Kidney tubule cell (primary cell): ENCODE data around the gene SLC25A40.
"Not testable (repeated sequence)": the region's sequence is repeated elsewhere in the genome, so short reads cannot be mapped to it uniquely, and the experiment has no call there.

Experiments used
- DNase-seq: peaks from one replicate; pipeline ENCODE4 v3.0.0-alpha.2; 2018; ENCODE audit warnings: low spot score

The SLC25A40 gene

DNA sequence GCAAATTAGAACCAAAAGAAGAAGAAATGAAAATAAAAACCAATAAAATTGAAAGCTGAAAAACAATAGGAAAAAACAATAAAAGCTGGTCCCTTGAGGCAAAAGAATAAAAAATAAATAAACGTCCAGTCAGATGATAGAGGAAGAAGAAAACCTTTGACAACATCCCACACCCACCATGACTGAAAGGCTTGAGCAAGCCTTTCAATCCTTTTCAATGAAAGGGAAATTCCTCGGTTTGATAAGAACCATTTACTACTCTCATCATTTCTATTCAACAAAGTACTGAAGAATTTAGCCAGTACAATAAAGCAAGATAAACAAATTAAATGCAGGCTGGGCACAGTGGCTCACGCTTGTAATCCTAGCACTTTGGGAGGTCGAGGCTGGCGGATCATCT lies 3.8 kb downstream of the SLC25A40 start:
- no peak for DNase-seq

DNA sequence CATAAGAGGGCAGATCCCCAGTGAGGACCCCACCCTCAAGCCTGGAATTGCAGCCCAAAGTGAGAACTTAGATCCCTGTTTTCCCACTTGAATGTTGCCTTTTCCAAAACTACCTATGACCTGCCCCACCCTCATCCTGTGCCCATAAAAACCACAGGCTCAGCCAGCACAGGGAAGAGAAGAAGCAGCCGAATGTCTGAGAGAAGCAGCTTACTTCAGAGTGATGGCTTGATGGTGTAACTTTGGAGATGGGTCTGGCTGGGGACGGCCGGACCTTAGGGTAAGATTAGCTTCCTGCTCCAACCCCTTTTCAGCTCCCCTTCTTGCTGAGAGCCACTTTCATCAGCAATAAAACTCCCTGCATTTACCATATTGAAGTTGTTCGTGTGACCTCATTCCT lies 5.7 kb downstream of the SLC25A40 start:
- DNase-seq = no peak

DNA sequence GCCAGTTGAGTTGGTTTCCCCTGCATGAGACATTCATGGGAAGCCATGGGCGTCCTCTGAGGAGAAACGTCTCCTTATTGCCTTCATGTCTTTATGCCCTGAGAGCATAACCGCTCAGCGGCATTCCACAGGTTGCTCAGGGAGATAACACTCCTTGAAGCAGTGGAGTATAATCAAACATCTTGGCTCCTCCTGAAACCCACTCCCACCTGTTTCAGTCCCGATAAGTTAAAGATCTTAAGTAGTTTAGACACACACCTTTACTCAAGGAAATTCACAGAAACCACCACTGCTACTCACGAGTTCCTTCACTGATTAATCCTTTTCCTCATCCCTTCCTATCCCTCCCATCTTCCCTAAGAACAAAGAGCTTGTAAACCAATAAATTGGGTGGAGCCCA lies 9.6 kb downstream of the SLC25A40 start:
- DNase-seq = not testable (repeated sequence)

- DNase-seq = no peak
These were observed 10.1 kb downstream of the SLC25A40 start for GRCh38 chr7:87866089-87866488.

DNA sequence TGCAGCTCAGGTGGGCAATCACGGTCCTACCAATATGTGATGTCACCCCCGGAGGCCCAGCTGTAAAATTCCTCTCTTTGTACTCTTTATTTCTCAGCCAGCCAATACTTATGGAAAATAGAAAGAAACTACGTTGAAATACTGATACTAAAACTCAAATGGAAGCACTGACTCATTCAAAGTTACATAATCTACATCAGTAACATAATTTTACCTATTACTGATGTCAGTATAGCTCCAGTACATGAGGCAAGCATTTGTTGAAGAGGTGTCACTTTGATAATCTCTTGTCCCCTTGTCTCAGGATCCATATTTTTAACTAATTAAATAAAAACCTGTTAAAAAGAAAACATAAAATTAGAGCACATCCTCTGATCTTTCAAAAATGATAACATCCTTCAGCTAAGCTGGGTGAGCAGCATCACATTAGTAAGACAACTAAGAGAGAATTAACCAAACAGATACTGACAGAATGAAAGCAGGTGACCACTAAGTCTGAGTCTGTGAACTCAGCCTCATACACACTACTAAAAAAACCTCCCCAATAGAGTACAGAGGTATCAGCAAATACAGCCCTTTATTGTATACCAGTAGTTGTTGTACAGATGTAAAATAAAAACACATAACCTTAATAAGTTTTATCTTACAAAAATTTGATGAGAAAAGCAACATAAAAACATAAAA lies 17.6 kb downstream of the SLC25A40 start:
- no peak for DNase-seq

DNA sequence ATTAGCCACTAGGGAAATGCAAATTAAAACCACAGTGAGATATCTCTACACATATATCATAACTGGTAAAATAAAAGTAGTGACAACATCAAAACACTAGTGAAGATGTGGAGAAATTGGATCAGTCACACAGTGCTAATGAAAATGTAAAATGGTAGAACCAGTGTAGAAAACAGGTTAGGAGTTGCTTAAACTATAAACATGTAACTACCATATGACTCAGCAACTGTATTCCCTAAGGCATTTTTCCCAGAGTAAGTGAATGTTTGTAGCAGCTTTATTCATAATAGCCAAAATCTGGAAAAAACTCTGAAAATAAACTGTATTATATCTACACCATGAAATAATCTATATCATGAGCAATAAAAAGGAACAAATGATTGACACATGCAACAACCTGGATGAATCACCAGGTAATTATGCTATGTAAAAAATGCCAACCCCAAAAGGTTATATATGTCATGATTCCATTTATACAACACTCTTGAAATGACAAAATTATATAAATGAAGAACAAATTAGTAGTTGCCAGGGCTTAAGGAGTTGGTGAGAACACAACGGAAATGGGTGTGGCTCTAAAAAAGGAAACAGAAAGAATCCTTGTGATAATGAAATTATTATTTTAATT lies 22.8 kb downstream of the SLC25A40 start:
- DNase-seq = no peak

DNA sequence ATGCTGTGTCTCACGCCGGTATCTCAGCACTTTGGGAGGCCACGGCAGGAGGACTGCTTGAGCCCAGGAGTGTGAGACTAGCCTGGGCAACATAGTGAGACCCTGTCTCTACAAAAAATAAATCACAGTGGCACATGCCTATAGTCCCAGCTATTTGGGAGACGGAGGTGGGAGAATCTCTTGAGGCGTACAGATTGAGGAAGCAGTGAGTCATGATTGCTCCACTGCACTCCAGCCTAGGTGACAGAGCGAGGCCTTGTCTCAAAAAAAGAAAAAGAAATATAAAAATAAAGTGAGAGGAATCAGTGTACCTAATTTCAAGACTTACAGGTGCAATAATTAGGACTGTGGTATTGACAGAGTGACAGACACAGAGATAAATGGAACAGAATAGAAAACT lies 23.9 kb downstream of the SLC25A40 start:
- no peak for DNase-seq

GRCh38 chr7:87850836-87851593 lies 25.1 kb downstream of the SLC25A40 start:
- DNase-seq = peak; percentile 16

DNA sequence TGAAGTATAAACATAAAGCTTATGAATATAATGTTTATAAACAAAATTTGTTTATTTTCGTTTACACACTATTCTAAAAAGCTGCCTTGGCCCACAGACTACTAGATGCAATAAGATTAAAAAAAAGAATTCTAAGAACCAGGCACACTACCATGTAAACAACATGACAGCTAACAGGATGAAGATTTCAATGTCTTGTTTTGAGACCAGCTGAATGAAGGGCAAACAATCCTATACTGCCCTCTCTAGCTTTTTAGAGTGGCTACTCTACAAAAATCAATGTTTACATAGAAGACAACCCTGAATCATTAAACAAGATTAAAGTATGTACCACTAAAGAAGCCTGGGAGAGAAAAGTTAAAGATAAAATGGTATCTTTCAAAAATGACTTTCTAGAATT lies 38.6 kb downstream of the SLC25A40 start:
- DNase-seq = no peak

- DNase-seq = no peak
These were observed 43.0 kb downstream of the SLC25A40 start for GRCh38 chr7:87833130-87833529.

DNA sequence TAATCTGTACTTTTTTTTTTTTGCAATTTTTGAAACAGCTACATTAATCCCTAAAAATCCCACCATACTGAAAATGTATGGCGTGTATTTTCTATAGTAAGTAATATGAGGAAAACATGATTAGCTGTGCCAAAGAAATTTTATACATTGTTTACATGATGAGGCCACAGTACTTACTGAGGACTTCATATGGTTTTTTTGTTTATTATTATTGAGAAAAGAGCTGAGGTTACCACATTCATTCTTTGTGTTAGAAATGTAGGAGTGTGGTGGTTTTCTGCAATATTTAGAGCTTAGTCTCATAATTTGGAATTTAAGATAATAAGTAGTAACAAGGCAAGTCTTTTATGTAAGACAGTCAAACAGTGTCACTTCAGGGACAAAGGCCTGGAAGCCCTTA lies 45.1 kb downstream of the SLC25A40 start:
- no peak for DNase-seq

- not testable (repeated sequence) for DNase-seq
These were observed 47.8 kb downstream of the SLC25A40 start for GRCh38 chr7:87828383-87828782.

DNA sequence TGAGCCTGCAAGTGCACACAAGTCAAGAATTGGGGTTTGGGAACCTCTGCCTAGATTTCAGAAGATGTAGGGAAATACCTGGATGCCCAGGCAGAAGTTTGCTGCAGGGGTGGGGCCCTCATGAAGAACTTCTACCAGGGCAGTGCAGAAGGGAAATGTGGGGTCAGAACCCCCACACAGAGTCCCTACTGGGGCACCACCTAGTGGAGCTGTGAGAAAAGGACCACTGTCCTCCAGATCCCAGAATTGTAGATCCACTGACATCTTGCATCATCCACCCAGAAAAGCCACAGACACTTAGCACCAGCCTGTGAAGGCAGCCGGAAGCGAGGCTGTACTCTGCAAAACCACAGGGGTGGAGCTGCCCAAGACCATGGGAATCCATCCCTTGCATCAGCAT lies 50.8 kb downstream of the SLC25A40 start:
- not testable (repeated sequence) for DNase-seq

DNA sequence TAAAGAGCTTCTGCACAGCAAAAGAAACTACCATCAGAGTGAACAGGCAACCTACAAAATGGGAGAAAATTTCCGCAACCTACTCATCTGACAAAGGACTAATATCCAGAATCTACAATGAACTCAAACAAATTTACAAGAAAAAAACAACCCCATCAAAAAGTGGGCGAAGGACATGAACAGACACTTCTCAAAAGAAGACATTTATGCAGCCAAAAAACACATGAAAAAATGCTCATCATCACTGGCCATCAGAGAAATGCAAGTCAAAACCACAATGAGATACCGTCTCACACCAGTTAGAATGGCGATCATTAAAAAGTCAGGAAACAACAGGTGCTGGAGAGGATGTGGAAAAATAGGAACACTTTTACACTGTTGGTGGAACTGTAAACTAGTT lies 54.1 kb downstream of the SLC25A40 start:
- not testable (repeated sequence) for DNase-seq

DNA sequence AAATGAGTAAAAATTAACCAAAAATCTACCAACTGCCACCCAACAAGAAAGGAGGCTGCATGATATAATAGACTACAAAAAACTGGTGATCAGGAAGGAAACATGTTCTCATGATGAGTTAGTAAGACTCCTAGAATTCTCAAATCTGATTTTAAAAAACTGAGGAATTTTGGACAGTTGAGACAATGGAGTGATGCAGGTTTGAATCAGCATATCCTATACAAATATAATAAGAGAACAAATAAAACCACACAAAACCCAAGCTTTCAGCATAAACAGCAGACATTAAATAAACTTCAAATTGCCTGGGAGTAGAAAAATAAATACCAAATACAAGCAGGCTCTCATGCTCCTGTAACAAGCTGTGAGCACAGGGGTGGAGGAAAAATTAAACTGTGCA lies 57.8 kb downstream of the SLC25A40 start:
- DNase-seq = no peak

GRCh38 chr7:87816389-87816788 lies 59.8 kb downstream of the SLC25A40 start:
- peak; percentile 44 for DNase-seq

DNA sequence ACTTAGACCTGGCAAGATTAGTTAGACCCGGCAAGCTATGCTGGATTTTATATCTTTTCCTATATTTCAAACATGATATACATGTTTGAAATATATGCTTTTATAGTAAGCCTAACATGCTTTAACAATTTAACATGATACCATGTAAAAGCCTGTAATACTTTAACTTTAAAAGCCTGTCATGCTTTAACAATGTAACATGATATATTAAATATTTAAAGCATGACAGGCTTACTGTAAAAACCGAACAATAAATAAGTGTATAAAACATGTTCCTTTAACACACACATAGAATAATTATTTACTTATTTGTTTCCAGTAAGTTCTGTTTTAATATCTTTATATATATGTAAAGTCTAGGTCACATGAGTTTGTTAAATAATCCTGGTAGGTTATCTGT lies 65.4 kb downstream of the SLC25A40 start:
- DNase-seq = no peak

- DNase-seq = no peak
These were observed 66.0 kb downstream of the SLC25A40 start for GRCh38 chr7:87810130-87810529.

GRCh38 chr7:87806150-87806549 lies 70.0 kb downstream of the SLC25A40 start:
- DNase-seq = peak; percentile 13

- peak; percentile 81 for DNase-seq
These were observed 78.3 kb downstream of the SLC25A40 start for GRCh38 chr7:87797798-87798403.

GRCh38 chr7:87797395-87797794 lies 78.8 kb downstream of the SLC25A40 start:
- DNase-seq = no peak

DNA sequence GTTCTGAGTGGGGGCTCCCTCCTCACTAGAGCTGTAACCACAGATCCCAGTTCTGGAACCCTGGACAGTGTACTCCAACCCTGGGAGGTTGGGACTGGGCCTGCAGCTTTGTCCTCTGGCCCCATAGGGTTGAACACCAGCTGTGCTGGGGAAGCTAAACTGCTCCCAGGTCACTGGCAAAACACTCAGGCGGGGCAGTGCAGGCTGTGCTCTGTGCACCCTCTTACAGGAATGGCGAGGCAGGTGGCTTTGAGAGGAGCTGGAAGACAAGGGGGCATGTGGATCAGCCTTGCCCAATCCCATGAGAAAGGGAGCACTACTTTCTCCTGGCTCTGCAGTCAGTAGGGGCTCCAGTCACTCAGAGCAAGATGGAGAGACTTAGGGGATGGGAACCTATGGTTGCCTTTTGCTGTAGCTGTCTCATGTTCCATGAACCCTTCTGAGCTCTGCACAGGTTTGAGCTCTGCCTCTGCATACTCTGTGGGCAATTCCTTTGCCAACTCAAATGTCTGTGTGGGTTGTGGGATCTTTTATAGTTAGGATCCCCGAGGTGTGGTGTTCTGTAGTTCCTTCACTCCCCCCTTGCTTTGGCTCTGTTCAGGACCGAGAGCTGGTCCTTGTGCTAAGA lies 90.7 kb downstream of the SLC25A40 start:
- no peak for DNase-seq
